Measurements from ENCODE around the gene GLRA2.
"Not testable (repeated sequence)": the region's sequence is repeated elsewhere in the genome, so short reads cannot be mapped to it uniquely, and the experiment has no call there.

GLRA2 gene

DNA sequence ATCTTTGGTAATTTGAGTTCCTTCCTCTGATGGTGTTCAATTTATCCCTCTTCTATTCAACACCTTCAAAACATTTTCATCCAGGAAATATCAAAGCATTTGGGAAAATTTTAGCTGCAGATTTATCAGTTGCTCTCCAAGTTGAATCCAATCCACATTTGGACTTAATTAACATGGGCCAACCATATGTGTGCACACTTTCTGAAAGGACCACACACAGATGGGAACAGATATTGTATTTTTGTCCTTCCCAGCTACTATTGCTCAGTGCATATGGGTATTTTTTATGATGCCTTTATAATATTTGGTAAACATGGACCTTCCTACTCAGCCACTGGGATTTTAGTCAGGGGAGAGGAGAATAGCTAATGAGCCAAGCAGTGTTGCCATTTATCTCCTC lies 65.2 kb downstream of the GLRA2 start:
- DNase-seq = no peak

DNA sequence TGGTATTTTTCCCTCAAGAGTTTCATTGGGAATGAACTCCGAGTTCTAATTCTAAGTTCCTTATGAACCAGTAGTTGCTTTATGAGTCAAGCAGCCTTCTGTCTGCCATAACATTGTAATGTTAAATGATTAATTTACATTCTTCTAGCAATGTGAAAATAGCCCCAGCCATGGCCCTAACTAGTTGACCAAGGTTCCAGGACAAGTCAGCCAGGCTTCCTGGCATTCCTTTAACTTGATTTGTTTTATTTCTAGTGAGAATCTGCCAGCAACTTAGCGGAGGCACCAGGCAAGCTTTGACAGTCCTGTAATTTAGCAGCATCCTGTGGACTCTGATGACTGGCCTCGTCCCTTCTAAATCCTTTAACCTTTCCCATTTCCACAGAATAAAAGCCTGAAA lies 69.0 kb downstream of the GLRA2 start:
- DNase-seq = no peak

DNA sequence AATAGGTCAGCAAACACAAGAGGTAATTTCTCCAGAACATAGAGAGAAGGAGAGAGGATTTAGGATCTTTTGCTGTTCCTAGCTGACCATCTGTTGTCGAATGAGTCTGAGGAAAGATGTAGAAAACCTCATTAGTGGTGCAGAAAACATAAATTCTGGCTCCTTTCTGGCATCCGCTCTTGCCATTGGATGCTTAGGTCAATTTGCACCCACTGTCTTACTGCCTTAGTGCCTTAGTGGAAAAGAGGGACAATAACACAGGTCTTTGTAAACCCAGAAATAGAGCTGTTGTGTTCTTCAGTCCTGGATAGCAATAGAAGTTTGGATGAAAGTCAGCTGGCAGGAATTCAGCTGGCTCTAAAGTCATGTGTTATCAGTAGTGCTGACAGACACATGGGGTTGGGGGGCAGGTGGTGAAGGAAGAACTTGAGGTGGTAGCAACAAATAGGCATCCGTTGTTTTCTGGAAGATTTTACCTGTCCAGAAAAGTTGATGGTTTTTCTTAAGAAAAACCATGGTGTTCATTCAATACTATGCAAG lies 78.2 kb downstream of the GLRA2 start:
- no peak for DNase-seq

DNA sequence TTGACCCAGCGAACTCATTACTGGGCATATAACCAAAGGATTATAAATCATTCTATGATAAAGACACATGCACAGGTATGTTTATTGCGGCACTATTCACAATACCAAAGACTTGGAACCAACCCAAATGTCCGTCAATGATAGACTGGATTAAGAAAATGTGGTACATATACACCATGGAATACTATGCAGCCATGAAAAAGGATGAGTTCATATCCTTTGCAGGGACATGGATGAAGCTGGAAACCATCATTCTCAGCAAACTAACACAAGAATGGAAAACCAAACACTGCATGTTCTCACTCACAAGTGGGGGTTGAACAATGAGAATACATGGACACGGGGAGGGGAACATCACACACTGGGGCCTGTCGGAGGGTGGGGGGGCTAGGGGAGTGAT lies 83.1 kb downstream of the GLRA2 start:
- DNase-seq = not testable (repeated sequence)

DNA sequence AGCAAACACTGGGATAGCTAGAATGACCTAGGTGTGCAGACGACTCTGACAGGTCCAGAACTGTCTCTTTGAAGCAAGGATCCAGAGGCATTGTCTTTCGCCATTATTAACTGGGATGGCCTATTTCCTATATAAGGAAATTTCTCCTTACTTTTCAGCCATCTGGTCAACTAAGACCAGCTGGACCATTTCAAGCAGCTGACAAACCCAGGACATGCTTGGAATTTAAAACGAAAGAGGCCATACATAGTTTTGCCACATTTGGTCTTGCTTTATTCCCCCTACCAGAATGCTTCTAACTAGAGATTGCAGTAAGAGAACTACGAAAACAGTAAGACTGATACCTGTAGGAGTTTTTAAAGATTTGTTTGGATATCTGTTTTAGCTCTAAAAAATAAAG lies 87.0 kb downstream of the GLRA2 start:
- DNase-seq = no peak

DNA sequence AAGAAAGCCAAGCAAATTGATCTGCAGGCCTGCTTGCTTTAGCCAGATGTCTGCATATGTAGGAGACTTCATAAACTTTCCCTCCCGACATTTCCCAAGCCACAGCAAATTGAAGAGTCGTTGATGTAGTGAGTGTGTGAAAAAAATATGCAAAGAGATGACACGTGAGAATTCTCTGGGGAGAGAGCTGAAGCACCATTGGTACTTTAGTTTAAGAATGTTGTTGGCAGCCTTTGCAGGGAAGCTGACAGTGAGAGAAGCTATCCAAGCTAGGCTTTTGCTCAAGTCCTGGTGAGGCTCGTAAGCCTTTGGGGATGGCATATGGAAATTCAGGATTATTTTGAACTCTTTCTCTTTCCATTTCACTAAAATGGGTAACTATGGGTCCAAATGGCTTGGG lies 87.5 kb downstream of the GLRA2 start:
- DNase-seq = no peak

DNA sequence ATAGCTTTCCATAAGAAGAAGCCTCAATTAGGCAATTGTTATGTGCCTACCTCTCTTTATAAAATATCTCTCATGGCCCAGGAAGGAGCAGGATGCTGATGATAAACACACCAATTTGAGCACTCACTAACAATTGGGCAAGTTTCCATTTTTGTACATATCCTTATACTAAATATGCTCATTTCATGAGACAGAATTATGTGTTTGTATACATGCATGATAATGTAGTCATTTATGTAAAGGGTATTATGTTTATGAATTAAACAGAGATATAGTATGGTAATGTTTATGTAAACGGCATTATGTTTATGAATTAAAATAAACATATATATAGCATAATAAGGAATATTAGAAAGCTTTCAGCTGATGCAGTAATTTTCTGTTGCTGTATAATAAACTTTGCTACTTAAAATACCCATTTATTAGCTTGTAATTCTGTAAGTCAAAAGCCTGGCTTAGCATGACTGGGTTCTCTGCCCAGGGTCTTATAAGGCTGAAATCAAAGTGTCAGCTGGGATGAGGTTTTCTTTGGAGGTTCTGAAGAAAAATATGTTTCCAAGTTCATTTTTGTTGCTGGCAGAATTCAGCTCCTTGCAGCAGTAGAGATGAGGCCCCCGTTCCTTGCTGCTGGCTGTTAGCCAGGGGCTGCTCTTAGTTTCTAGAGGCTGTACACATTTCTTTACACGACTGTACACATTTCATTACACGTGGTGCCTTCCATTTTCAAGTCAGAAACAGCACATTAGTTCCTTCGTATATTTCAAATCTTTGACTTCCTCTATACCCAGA lies 89.0 kb downstream of the GLRA2 start:
- no peak for DNase-seq

DNA sequence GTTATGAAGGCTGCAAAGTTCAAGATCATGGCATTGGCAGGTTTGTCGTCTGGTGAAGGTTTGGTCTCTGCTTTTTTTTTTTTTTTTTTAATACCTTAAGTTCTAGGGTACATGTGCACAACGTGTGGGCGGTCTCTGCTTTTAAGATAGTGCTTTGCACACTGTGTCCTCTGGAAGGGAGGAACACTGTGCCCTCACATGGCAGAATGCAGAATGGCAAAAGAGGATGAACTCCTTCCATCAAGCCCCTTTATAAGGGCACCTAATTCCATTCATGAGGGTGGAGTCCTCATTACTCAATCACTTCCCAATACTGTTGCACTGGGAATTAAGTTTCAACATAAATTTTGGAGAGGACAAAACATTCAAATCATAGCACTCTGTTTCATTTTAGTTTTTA lies 101.4 kb downstream of the GLRA2 start:
- DNase-seq = no peak

DNA sequence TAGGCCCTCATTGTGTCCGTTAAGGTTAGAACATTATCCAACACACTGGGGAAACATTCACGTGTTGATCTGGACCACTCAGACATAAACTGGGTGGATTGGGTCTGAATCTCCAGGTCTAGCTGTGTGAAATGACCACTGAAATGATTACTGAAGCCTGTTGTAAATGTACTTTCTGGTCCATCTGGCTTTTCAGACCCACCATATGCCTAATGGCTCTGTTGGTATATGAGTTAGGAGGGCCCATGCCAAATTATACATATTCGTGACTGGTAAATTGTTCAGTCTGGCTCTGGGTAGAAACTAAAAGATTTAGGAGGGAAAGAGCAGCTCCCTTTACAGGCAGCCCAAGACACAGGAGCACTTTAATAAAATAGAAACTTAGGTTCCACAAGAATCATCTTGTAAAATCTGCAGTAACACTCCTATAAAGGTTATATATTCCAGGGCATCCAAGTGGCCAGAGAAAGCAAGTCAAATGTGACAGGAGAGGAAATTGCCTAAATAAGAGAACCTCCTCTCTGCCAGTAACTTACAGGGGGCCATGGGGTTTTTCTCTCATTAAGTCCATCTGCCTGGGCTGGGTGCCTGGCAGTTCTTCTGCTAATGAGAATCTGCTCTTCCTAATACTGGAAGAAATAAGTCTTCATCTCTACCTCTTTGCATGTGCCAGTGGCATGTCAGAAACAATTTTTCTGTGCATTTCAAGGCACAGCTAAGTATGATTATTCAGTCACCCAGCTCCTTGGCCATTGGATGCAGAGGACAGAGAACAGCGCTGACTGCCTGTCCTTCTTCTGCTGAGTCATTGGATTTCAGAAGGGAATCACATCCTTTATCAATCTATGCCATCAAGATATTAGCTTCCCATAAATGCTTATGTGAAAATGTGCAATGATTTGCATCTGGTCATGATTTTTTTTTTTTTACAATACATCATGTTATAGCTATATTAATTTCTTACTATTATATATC lies 112.6 kb downstream of the GLRA2 start:
- DNase-seq = no peak

DNA sequence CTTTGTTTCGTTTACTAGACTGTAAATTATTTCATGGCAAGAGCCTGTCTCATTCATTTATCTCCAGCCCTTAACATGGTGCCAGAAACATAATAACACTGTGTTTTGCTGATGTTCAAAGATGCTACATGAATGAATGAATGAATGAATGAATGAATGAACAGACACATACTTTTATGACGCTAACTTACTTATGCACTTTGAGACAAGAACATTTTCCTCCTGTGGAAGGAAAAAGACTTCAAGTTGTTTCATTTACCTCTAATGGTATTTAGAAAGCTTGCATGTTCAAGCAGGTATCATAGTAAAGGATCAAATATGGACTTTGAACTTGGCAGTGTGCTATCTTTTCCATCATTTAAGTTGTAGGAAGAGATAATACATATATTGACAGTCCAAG lies 131.6 kb downstream of the GLRA2 start:
- no peak for DNase-seq

DNA sequence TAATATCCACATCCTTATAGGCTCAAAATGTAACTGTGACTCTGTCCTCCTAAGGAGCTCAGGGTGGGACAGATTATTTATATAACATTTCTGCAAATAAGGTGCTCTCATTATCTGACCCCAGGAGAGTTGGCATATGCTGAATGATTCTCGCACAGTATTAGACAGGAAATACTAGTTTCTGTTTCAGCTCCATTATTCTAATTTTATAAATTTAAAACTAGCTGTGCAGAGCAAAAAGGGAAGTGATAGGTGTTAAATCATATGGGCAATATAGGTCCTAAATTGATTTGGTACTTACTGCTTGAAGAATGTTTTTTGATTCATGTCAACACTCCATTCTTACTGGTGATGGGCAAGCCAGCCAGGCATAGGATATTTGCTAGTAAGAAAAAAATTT lies 141.5 kb downstream of the GLRA2 start:
- DNase-seq = no peak

DNA sequence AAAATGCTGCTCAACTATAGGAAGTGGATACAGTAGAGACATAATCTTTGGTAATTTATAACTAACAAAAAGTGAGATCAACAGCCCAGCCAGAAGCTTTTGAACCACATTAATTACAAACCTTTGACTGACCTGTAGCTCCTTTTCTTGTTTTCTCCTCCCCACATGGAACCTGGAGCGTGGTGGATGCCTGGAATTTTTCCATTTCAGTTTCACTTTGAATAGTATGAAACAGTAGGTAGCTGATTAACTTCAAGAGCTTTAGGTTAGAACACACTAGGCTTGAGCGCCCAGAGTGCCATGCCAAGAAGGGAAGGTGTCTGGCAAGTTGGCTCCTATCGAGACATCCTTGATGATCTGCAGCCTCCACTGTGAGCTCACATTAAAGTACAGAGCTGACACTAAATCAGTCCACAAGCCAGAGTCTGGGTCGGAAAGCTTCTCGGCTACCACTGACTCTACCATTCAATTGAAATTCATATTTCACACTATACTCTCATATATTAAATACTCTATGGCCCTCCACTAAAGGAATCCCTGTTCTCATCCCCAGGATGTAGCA lies 143.4 kb downstream of the GLRA2 start:
- DNase-seq = no peak

DNA sequence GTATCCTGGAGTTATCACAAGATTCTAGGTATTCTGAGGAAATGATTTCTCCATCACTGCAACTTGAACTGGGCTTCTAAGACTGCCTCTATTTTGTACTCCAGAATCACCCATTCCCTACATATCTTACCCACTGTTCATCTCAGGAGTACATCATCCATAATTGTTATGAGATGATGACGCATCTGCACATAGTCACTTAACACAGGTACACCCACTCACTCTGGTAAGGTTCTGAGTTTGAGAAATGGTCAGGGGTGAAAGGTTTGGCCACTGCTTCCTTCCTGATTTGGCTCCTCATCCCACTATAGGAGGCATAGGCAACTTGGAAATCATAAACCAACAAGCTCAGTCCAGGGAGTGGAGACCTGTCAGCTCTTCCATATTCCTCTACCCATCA lies 143.9 kb downstream of the GLRA2 start:
- no peak for DNase-seq

DNA sequence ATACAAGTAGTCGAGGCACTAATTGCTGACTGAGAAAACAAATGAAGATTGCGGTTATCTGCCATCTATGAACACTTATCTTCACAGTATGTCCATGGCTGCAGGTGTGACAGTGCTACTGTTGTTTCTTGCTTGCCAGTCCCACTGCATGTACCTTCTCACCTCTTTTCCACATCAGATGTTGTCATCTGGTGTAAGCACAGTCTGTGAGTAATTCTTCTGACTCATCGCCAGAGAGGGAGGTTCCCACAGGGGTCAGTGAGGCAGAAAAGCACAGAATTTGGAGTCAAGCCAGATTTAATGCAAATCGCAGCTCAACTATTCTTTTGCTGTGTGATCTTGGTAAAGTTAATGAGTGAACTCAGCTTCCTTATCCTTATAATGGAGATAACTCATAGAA lies 144.4 kb downstream of the GLRA2 start:
- no peak for DNase-seq

DNA sequence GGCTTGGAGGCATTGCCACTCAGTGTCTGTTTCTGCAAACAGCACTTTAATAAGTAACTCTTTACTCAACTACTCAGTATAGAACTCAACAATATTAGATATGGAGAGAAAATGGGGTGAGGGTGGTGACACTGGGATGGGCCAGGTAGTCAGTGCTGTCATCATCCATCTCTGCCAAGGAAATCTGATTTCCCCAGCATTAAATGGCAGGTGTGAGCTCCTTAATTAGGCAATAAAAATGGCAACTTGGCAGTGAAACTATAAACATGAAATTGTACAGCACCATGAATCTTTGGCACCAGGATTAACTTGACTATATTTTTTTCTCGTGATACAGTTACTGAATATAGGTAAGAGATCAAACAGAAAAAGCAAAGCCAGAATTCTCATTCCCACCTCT lies 146.2 kb downstream of the GLRA2 start:
- no peak for DNase-seq

DNA sequence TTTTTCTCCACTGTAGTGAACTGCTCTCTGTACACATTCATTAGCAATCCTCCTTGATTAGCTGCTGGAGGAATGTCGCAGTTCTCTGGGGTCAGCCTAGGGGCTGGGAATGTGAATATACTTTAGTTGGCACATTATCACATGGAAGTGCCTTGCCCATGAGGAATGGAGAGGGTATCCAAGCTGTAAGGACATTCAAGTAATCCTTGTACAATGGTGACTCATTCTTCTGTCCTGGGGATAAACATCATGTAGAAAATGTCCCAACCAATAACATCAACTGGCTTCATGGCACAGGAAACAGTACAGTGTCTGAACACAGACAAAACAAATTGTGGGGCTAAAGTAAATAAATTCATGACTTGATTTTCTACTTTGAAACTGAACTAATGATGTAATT lies 147.1 kb downstream of the GLRA2 start:
- no peak for DNase-seq

DNA sequence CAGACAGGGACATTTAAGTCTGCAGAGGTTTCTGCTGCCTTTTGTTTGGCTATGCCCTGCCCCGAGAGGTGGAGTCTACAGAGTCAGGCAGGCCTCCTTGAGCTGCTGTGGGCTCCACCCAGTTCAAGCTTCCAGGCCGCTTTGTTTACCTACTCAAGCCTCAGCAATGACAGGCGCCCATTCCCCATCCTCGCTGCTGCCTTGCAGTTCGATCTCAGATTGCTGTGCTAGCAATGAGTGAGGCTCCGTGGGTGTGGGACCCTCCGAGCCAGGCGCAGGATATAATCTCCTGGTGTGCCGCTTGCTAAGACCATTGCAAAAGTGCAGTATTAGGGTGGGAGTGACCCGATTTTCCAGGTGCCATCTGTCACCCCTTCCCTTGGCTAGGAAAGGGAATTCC lies 159.0 kb downstream of the GLRA2 start:
- DNase-seq = not testable (repeated sequence)

DNA sequence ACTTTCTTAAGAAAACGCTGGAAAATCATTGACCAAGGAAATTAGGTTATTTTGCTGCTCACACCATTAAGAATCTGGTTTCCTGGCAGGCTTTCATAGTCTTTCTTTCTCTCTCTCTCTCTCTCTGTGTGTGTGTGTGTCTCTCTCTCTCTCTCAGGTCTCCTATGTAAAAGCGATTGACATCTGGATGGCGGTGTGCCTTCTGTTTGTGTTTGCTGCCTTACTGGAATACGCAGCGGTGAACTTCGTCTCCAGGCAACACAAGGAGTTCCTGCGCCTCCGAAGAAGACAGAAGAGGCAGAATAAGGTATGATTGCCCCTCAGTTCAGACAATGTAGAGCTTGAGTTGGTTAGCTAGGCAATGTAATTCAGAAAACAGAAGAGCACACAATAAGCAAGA lies 161.2 kb downstream of the GLRA2 start:
- no peak for DNase-seq

DNA sequence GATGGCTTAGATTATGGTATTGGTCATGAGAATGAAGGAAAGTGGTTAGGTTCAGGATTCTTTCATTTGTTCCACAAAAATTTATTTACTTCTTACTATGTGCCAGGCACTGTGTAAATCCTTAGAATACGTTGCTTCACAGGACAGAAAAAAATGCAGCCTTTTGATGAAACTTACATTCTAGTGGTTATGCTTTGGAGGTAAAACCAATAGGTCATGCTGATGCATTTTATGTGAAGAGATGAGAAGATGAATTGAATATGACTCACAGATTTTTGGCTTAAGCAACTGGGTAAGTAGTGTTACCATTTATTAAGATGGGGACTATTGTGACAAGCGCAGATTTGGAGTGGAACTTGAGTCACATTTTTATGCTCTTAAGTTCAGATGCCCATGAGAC lies 165.3 kb downstream of the GLRA2 start:
- DNase-seq = no peak

DNA sequence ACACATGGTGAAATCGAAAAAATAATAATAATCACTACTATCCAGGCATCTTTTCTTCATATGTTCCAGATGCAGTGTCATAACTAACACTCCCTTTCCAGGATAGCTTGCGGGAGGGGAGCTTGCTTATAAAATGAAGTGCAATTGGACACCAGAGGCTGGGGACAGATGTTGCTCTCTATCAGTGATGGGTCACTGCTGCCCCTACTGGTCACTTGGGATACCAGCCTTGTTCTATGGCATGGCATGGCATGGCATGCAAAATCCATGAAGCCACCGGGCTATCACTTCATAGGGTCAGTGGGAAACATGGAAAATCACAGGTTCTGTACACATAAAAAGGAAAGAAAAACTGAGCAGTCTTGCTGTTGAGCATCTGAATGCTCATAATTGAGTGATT lies 168.1 kb downstream of the GLRA2 start:
- DNase-seq = no peak

DNA sequence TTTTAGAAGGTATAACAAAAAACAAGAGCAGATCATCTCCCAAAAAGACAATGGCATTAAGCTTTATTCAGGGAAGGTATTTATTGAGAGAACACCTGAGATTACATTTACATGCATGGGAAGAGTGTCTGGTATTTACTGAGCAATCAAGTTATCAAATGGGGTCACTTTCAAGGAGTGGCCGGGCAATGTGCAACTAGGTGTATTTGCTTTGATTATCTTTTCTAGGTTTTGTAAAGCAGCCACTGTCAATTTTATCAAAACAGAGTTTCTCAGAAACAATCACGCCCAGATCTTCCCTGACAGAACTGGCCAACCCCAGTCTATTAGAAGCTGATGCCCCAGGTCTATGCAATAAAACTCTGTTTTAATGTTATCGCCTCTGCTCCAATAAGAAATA lies 169.5 kb downstream of the GLRA2 start:
- no peak for DNase-seq

DNA sequence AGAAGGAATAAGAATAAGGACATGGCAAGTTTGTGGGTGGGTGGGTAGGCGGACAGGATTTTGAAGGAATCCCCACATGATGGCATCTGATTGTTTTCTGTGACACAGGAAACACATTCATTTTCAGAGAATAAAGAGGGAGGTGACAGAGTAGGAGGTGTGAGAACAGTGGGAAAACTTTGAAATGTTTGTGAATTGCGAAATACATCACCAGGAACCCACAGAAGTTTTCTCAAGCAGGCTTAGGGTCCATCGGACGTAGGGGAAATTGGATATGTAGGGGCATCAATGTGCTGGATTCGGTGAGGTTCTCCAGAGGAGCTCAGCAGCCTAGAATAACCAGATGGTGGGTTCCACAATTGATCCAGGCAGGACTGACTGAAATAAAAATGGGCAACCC lies 171.6 kb downstream of the GLRA2 start:
- DNase-seq = no peak

DNA sequence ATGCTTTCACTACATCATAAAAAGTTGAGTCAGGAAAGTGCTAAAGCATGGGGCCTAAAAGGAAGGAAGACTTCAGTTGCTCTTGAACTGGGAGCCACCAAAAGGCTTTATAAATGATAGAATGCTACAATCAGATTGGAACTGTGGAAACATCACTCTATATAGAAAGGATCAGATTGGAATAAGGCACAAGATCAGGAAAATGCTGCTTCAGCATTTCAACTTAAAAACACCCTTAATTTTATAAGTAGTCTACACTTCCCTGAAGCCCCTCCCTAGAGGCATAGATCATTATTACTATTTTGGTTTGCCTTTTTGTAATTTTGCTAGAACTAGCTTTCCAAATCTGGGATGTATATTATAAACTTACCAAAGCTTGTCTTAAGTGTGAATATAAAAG lies 172.8 kb downstream of the GLRA2 start:
- DNase-seq = no peak

DNA sequence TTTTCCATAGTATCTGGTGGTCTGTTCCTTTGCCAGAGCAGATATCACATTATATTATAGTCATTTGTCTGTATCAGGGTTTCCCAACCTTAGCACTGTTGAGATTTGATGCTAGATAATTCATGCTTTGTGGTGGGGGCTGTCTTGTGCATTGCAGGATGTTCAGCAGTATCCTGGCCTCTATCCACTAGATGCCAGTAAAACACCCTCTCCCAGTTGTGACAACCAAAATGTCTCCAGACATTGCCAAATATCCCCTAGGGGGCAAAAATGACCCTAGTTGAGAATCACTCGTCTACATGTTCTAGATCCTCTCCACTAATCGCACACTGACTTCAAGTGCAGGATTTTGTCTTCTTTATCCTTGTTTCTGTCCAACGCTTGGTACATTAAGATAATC lies 182.8 kb downstream of the GLRA2 start:
- DNase-seq = no peak
